HG03045 (cell line): ENCODE data around the gene TXNRD1.
A peak's percentile ranks its signal among the peaks of the same experiment; 100 is the strongest.

Source experiments
- ATAC-seq: cut with Tn5 transposase; IDR thresholded peaks from one replicate; pipeline ENCODE4 v1.9.1; 2021; ENCODE audit warnings: mild to moderate bottlenecking, moderate library complexity; ENCODE audit not compliant: unreplicated experiment

TXNRD1 gene

GRCh38 chr12:104299842-104300481 is 84.4 kb downstream of the TXNRD1 start:
- ATAC-seq = no peak

DNA sequence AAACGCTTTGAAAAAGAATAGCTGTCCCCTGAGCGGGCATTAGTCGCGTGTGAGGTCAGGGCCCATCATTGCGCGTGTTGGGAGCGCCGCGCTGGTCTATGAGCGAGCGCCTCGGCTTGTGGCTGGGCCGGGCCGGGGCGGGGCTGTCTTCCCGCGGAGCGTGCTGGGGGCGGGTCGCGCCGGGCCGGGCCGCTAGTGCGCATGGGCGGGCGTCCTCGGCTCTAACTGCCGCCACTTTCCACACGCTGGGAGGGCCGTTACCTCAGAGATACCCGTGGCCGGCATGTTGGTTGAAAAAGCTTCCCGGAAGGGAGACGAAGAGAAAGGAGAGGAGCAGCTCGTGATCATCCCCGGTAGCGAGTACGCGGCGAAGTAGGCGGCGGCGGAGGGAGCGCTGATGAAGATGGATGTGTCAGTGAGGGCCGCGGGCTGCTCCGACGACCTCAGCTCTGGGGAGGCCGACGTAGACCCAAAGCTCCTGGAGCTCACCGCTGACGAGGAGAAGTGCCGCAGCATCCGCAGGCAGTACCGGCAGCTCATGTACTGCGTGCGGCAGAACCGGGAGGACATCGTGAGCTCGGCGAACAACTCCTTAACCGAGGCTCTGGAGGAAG is 88.1 kb downstream of the TXNRD1 start, which contains the start of gene EID3:
Gene EID3, plus strand, starts transcription at position 202 of the 614 bp plus-strand sequence. Its CDS starts 196 bp downstream, at position 398.
- peak; percentile 93 for ATAC-seq

GRCh38 chr12:104304261-104305009 is 88.9 kb downstream of the TXNRD1 start:
- no peak for ATAC-seq

DNA sequence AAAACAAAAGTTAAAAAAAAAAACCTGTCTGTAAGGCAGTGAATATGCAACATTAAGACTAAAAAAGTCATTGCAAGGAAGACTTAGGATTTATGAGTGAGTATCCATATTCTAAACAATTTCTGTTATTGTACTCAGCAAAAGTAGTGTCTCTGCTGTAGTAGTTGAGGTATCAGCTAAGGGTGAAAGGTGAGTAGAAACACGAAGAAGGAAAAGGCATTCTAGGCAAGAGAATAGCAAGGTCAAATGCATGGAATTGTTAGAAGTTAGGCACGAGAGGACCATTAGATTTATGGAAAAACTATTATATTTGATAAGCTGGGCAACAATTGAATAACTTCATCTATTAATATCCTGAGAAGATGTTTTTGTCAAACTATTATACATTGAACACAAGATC is 89.8 kb downstream of the TXNRD1 start:
- ATAC-seq = no peak

- ATAC-seq = no peak
These were observed 90.8 kb downstream of the TXNRD1 start for GRCh38 chr12:104306376-104306775.

GRCh38 chr12:104306943-104307654 is 91.5 kb downstream of the TXNRD1 start:
- no peak for ATAC-seq

DNA sequence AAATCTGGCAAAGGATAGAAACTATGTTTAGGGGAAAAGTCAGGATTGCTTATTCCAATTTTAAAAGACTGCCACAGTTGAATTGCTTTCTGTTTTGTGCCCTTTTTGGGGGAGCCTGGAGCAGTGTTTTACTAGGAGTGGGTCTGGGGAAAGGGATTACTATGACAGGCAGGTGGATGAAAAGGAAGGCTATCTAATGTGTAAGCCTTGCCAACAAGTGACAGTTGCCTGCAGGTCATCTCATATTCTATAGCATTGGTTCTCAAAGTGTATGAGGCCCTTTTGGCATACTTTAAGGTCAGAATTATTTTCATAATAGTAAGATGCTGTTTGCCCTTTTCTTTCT is 92.0 kb downstream of the TXNRD1 start:
- ATAC-seq = no peak

- ATAC-seq = no peak
These were observed 93.9 kb downstream of the TXNRD1 start for GRCh38 chr12:104309446-104309993.

DNA sequence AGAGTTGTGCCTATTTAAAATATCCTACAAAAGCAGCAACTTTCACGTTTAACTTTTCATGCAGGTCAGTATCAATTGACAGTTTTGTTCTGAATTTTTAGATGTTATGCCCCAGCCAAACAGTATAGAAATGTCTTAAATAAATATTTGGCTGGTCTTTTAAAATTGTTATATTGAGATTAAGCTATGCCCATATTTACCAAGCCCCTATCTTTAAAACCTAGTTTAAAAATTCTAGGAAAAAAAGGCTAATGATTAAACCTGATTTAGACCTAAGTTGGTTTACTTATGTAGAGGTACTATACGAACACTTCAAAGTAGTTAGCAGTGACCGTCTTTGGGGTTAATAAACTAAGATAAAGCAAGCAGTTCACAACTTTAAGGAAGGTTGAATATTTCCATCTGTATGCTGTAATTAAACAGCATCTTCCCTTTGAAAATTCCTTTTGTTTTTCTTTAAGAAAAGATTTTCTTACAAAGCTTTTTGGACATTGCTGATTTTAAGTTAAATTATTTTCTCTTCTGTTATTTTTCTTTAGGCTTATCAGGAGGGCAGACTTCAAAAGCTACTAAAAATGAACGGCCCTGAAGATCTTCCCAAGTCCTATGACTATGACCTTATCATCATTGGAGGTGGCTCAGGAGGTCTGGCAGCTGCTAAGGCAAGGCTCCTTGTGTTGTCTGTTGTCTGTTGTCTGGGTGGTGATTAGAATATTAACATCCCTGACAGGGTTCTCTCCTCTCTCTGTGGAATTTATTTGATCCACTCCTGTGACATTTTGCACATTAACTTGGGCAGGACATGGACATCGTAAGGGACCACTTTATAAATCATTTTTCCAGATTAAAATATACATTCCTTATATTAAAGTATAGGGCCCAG is 95.4 kb downstream of the TXNRD1 start:
- no peak for ATAC-seq

DNA sequence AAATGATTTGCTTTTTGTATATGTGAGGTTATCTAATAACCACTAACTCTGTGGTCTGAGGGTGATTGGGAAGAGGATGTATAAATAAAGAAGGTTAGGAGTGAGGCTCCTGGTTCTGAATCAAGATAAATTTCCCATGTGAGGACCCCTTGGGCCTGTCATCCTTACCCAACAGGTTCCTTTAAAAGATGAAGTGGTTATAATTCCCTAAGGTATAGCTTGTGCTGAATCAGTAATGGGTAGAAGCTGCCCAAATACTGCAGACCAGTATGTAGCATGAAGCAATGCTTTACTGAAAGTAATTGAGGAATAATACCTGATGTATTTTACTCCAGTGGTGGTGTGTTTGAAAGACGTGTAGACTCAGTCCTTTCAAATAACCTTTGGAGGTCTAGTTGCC is 96.6 kb downstream of the TXNRD1 start:
- no peak for ATAC-seq

DNA sequence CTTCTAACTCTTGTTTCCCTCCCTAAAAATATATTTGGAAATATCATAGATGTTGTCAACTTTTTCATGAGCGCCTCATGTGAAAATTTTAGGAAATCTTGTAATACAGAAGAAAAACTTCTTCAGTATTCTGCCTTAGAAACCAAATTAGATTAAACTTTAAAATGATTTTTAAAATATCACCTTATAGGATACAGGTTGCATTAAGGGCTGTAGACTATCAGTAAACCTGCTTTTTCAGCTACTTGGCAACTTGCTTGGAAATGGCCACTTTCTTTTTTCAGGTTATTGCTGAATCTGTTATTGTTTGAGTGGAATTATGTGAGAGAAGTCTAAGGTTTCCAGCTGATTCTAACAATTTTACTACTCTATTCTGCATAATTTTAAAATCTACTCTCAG is 97.1 kb downstream of the TXNRD1 start:
- no peak for ATAC-seq

GRCh38 chr12:104313568-104314241 is 98.1 kb downstream of the TXNRD1 start:
- no peak for ATAC-seq

DNA sequence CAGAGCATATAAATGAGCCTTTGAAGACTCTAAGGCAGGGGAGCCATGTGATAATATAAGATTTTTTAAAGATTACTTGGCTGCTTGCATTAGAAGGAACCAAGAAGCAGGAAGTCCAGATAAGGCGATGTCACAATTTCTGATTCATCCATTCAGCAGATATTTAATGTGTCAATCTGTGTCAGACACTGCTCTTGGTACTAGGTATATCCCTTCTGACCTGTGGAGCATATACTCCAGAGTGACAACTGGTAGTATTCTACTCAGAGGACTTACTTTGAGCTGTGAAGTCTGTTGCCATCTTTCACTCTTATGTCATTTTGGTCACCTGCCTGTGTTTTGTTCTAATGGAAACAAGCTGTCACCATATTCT is 98.6 kb downstream of the TXNRD1 start:
- no peak for ATAC-seq

GRCh38 chr12:104315326-104316224 is 100.0 kb downstream of the TXNRD1 start:
- no peak for ATAC-seq

- ATAC-seq = no peak
These were observed 101.4 kb downstream of the TXNRD1 start for GRCh38 chr12:104316936-104317335.

DNA sequence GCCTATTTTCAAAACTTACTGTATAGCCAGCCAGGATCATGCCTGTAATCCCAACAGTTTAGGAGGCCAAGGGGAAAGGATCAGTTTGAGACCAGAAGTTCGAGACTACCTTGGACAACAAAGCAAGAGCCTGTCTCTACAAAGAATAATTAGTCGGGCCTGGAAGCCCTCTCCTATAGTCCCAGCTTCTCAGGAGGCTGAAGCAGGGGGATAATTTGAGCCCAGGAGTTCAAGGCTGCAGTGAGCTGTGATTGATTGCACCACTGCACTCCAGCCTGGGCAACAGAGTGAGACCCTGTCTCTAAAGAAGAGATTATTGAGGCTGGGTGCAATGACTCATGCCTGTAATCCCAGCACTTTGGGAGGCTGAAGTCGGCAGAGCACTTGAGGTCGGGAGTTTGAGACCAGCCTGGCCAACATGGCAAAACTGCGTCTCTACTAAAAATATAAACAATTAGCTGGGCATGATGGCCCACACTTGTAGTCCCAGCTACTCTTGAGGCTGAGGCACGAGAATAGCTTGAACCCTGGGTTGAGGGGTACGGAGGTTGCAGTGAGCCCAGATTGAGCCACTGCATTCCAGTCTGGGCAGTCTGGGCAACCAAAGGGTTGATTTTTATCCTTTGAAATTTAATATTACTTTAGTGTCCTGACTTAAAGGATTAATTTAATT is 102.1 kb downstream of the TXNRD1 start:
- no peak for ATAC-seq

DNA sequence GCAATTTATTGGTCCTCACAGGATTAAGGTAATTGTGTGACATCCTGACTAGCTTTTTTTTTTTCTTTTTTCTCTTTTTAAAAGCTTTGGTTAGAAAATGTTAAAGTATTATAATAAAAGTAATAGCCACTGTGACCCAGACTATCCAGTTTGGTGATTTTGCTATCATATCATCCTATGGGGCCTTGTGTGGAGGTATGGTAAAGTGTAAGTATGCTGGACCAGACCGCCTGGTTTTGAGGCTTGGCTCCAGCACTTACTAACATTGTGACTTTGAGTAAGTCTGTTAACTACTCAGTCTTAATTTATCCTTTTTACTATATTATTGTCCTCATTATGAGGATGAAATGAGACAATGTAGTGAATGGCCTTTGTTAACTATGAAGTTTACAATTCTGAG is 103.4 kb downstream of the TXNRD1 start:
- ATAC-seq = no peak

DNA sequence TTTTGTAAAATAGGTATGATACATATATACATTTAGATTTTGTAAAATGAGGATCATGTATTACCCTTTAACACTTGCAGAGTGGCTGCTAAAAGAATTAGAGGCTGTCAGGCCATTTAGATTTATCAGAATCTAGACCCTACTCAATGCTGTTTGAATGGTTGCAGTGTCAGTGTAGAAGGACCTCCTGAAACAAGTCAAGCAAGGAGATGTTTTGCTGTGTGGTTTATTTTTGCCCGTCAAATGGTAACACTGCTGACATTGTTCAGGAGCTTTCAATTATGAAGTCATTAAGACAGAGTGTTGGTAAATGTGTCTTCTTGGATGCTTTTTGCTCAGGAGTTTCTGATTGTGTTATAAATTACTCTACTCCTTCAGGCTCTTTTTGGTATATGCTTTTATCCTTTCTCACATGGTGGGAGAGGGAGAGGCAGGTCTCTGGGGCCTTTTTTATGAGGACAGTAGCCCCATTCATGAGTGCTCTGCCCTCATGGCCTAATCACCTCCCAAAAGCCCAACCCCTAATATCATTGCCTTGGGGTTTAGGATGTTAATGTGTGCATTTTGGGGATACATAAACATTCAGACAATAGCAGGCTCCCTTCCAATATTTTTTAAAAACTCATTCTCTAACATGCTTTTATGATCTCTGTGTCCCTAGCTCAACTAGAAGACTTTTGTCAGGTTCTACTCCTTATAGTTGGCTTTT is 104.5 kb downstream of the TXNRD1 start:
- no peak for ATAC-seq
